ENCODE results near the gene SALL4.

DNA sequence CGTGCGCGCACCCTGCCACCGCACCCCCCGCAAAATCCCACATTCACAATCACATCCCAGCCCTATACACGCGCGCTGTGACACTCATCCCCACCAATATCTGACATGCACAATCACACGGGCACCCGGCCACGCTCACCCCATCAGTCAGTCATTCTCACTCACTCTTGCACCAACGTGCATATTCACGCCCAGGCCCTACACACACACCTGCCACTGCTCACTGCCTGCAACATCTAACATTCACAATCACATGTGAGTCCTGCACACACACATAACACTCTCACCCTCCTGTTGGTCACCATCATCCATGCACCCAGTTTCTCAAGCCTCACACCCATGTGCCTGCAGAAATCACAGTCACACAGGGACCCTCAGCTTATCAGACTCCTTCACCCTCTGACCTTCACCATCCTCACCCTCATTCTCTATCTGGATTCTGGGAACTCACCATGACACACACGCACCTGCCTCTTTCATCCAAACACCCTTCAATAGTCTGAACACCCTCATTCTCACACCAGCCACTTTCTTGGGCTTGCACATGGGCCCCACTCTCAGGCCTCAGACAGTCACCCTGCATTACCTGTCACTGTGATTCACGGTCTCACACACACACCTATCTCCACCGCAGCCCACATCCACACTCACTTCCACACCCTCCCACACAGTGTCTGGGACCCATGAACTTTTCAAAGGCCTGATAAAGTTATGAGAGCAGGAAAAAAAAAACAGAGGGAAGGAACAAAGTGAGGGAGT is 33.4 kb downstream of the SALL4 start:
- no peak for TF ChIP-seq POLR2A (IDR thresholded peaks at IDR 0.05)
- no peak for TF ChIP-seq POLR2AphosphoS5 (IDR thresholded peaks at IDR 0.05)
- TF ChIP-seq, protein P1, sequence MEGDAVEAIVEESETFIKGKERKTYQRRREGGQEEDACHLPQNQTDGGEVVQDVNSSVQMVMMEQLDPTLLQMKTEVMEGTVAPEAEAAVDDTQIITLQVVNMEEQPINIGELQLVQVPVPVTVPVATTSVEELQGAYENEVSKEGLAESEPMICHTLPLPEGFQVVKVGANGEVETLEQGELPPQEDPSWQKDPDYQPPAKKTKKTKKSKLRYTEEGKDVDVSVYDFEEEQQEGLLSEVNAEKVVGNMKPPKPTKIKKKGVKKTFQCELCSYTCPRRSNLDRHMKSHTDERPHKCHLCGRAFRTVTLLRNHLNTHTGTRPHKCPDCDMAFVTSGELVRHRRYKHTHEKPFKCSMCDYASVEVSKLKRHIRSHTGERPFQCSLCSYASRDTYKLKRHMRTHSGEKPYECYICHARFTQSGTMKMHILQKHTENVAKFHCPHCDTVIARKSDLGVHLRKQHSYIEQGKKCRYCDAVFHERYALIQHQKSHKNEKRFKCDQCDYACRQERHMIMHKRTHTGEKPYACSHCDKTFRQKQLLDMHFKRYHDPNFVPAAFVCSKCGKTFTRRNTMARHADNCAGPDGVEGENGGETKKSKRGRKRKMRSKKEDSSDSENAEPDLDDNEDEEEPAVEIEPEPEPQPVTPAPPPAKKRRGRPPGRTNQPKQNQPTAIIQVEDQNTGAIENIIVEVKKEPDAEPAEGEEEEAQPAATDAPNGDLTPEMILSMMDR (IDR thresholded peaks at IDR 0.05) = peak in 1 of 4 experiments; percentile 5

Measured in prostate gland (tissue), 2 donors.